H9 (cell line): ENCODE data around the gene NDUFA3. TPM values are rescaled to one million over a fixed set of nuclear protein-coding genes. Genes with fewer than 3 reads are reported as not detected.

Experiments
- DNase-seq: peaks from one replicate; pipeline ENCODE4 v3.0.0-alpha.2; 2017
- H2AFZ ChIP-seq: one replicate; pipeline ENCODE4 v1.6.1; 2013; ENCODE audit warnings: mild to moderate bottlenecking, low read length, control low read depth, moderate library complexity
- H2AK5ac ChIP-seq: 2 replicates; pipeline ENCODE4 v1.6.1; 2013; ENCODE audit warnings: low read length, control low read depth, mixed read lengths; ENCODE audit not compliant: insufficient read length
- H2BK120ac ChIP-seq: one replicate; pipeline ENCODE4 v1.6.1; 2013; ENCODE audit warnings: low read depth, mild to moderate bottlenecking, low read length, control low read depth, inconsistent platforms; ENCODE audit not compliant: poor library complexity, severe bottlenecking
- H2BK12ac ChIP-seq: 2 replicates; pipeline ENCODE4 v1.6.1; 2013; ENCODE audit warnings: low read length, control low read depth, mixed read lengths, low read depth; ENCODE audit not compliant: insufficient read length
- H2BK15ac ChIP-seq: 2 replicates; pipeline ENCODE4 v1.6.1; 2013; ENCODE audit warnings: low read depth, low read length, control low read depth
- H2BK20ac ChIP-seq: one replicate; pipeline ENCODE4 v1.6.1; 2013; ENCODE audit warnings: low read depth, mild to moderate bottlenecking, low read length, control low read depth, inconsistent platforms; ENCODE audit not compliant: poor library complexity, severe bottlenecking
- H2BK5ac ChIP-seq: 2 replicates; pipeline ENCODE4 v1.6.1; 2013; ENCODE audit warnings: low read length, control low read depth, mixed read lengths; ENCODE audit not compliant: insufficient read length
- H3K14ac ChIP-seq: 2 replicates; pipeline ENCODE4 v1.6.1; 2013; ENCODE audit warnings: low read length, control low read depth; ENCODE audit not compliant: insufficient read depth
- H3K18ac ChIP-seq: 2 replicates; pipeline ENCODE4 v1.6.1; 2013; ENCODE audit warnings: low read depth, mild to moderate bottlenecking, mixed read lengths, low read length, control low read depth; ENCODE audit not compliant: insufficient read length
- H3K23ac ChIP-seq: 2 replicates; pipeline ENCODE4 v1.6.1; 2013; ENCODE audit warnings: low read length, control low read depth, mixed read lengths, low read depth; ENCODE audit not compliant: insufficient read length
- H3K23me2 ChIP-seq: 2 replicates; pipeline ENCODE4 v1.6.1; 2013; ENCODE audit warnings: low read depth, mild to moderate bottlenecking, mixed read lengths, low read length, control low read depth; ENCODE audit not compliant: insufficient read length, poor library complexity, severe bottlenecking
- H3K27ac ChIP-seq: 2 replicates; pipeline ENCODE4 v1.5.1; 2013; ENCODE audit warnings: low read length, control low read depth, mixed read lengths, low read depth; ENCODE audit not compliant: insufficient read length
- H3K27me3 ChIP-seq: 2 replicates; pipeline ENCODE4 v1.6.1; 2013; ENCODE audit warnings: low read length, control low read depth, inconsistent platforms; ENCODE audit not compliant: insufficient read depth
- H3K4ac ChIP-seq: 2 replicates; pipeline ENCODE4 v1.6.1; 2013; ENCODE audit warnings: low read depth, mild to moderate bottlenecking, control low read depth, inconsistent platforms, low read length, moderate library complexity
- H3K4me1 ChIP-seq: 2 replicates; pipeline ENCODE4 v1.6.1; 2013; ENCODE audit warnings: low read length, control low read depth, inconsistent platforms; ENCODE audit not compliant: insufficient read depth
- H3K4me2 ChIP-seq: 2 replicates; pipeline ENCODE4 v1.6.1; 2013; ENCODE audit warnings: low read length, control low read depth, mixed read lengths; ENCODE audit not compliant: insufficient read length, insufficient read depth
- H3K56ac ChIP-seq: 2 replicates; pipeline ENCODE4 v1.6.1; 2013; ENCODE audit warnings: low read depth, mild to moderate bottlenecking, mixed read lengths, low read length, control low read depth; ENCODE audit not compliant: insufficient read length
- H3K79me1 ChIP-seq: 2 replicates; pipeline ENCODE4 v1.6.1; 2013; ENCODE audit warnings: low read depth, mild to moderate bottlenecking, moderate library complexity, low read length, control low read depth, inconsistent platforms; ENCODE audit not compliant: insufficient read depth, poor library complexity, severe bottlenecking
- H3K79me2 ChIP-seq: 2 replicates; pipeline ENCODE4 v1.6.1; 2013; ENCODE audit warnings: low read length, control low read depth, inconsistent platforms; ENCODE audit not compliant: insufficient read depth
- H3K9ac ChIP-seq: 2 replicates; pipeline ENCODE4 v1.6.1; 2013; ENCODE audit warnings: low read length, control low read depth, mixed read lengths; ENCODE audit not compliant: insufficient read length; ENCODE audit errors: extremely low read depth
- H3K9me3 ChIP-seq: one replicate; pipeline ENCODE4 v1.6.1; 2013; ENCODE audit warnings: low read depth, low read length, inconsistent platforms; ENCODE audit not compliant: control insufficient read depth
- H3T11ph ChIP-seq: one replicate; pipeline ENCODE4 v1.6.1; 2013; ENCODE audit warnings: mild to moderate bottlenecking, low read length, control low read depth, inconsistent platforms
- H4K20me1 ChIP-seq: one replicate; pipeline ENCODE4 v1.6.1; 2013; ENCODE audit not compliant: control insufficient read depth, insufficient read length, insufficient read depth
- H4K5ac ChIP-seq: 2 replicates; pipeline ENCODE4 v1.6.1; 2013; ENCODE audit warnings: low read depth, mild to moderate bottlenecking, mixed read lengths, low read length, control low read depth; ENCODE audit not compliant: insufficient read length
- H4K8ac ChIP-seq: replicated peaks from 2 replicates; pipeline ENCODE4 v1.6.1; 2013; ENCODE audit warnings: low read length, control low read depth, mixed read lengths, low read depth; ENCODE audit not compliant: insufficient read length
- H4K91ac ChIP-seq: 2 replicates; pipeline ENCODE4 v1.6.1; 2013; ENCODE audit warnings: low read depth, mild to moderate bottlenecking, moderate library complexity, mixed read lengths, low read length, control low read depth; ENCODE audit not compliant: insufficient read length
- H3K27ac Mint-ChIP-seq, 3 experiments: 2 replicates in 2 of 3; 3 replicates in 1 of 3; pipeline ENCODE4 v1.8.0; 2020 to 2021; ENCODE audit warnings: mixed read lengths in 3 of 3, mild to moderate bottlenecking in 1 of 3, moderate library complexity in 1 of 3
- H3K27me3 Mint-ChIP-seq: 2 replicates; pipeline ENCODE4 v1.8.0; 2021; ENCODE audit warnings: low read depth, mild to moderate bottlenecking, moderate library complexity, mixed read lengths
- H3K36me3 Mint-ChIP-seq, 3 experiments: 2 replicates in 2 of 3; 3 replicates in 1 of 3; pipeline ENCODE4 v1.8.0; 2020 to 2021; ENCODE audit warnings: low read depth in 3 of 3, mixed read lengths in 3 of 3; ENCODE audit not compliant: insufficient read depth in 1 of 3
- H3K4me1 Mint-ChIP-seq, 2 experiments: 2 replicates each; pipeline ENCODE4 v1.8.0; 2020; ENCODE audit warnings: mixed read lengths in 2 of 2
- H3K4me3 Mint-ChIP-seq, 2 experiments: 2 replicates in 1 of 2; 3 replicates in 1 of 2; pipeline ENCODE4 v1.8.0; 2020 to 2021; ENCODE audit warnings: mild to moderate bottlenecking in 2 of 2, mixed read lengths in 2 of 2, moderate library complexity in 1 of 2
- H3K9me3 Mint-ChIP-seq, 2 experiments: 2 replicates in 1 of 2; 3 replicates in 1 of 2; pipeline ENCODE4 v1.8.0; 2020; ENCODE audit warnings: mild to moderate bottlenecking in 2 of 2, mixed read lengths in 2 of 2, moderate library complexity in 1 of 2
- WGBS: extraction: QIAGEN DNeasy Blood & Tissue Kit; methylation state at CpG from one replicate; pipeline ENCODE4 v1.1.7; 2013; ENCODE audit warnings: missing lambda C conversion rate, low lambda C conversion rate, mixed read lengths; ENCODE audit not compliant: insufficient read length; ENCODE audit errors: extremely low coverage; 5-methylcytosine and 5-hydroxymethylcytosine counted together
- total RNA-seq: library from RNA; stranded (reverse); gene quantifications from 2 replicates; pipeline ENCODE4 v1.2.1, GENCODE V29; 2021
- TF ChIP-seq, protein P1 (sequence below): fragments of 200-600 bp; sonication (generic); conservative IDR thresholded peaks from 3 replicates; pipeline ENCODE4 v1.8.0; 2021; ENCODE audit warnings: antibody characterized with exemption, mild to moderate bottlenecking

NDUFA3 gene
- total RNA-seq, 1 experiment from 2014 or later = 174 TPM

DNA sequence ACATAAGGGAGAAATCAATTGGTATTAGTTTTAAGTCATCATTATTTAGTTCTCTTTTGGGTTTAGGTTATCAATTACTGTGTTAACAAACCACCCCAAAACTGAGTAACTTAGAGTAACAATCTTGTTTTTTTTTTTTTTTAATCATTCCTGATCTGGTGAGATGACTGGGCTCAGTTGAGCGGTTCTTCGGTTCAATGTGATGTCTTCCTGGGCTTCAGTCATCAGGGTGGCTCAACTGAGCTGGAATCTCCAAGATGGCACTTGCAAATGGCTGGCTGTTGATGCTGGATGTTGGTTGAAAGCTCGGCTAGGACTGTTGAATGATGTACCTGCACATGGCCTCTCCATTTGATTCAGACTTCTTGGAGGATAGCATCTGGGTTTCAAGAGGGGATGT lies 18.2 kb upstream of the NDUFA3 start:
- no peaks in the 10 kb centered on the region for H3K79me2 ChIP-seq
- H2BK20ac ChIP-seq = no peak overlapping the region
- peaks cover 4% of the 10 kb centered on the region in 2 experiments; a peak in 3 of 4 replicates for H3K4me1 Mint-ChIP-seq
- no peaks in the 10 kb centered on the region for H3K4me1 ChIP-seq
- H3K18ac ChIP-seq = no peak overlapping the region
- H3K9me3 Mint-ChIP-seq = peaks cover 22 to 37% of the 10 kb centered on the region in 2 experiments
- H3K79me1 ChIP-seq = no peaks in the 10 kb centered on the region
- TF ChIP-seq, protein P1, sequence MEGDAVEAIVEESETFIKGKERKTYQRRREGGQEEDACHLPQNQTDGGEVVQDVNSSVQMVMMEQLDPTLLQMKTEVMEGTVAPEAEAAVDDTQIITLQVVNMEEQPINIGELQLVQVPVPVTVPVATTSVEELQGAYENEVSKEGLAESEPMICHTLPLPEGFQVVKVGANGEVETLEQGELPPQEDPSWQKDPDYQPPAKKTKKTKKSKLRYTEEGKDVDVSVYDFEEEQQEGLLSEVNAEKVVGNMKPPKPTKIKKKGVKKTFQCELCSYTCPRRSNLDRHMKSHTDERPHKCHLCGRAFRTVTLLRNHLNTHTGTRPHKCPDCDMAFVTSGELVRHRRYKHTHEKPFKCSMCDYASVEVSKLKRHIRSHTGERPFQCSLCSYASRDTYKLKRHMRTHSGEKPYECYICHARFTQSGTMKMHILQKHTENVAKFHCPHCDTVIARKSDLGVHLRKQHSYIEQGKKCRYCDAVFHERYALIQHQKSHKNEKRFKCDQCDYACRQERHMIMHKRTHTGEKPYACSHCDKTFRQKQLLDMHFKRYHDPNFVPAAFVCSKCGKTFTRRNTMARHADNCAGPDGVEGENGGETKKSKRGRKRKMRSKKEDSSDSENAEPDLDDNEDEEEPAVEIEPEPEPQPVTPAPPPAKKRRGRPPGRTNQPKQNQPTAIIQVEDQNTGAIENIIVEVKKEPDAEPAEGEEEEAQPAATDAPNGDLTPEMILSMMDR = no peak
- no peak overlapping the region for H3K4me3 Mint-ChIP-seq
- no peak overlapping the region for H3K14ac ChIP-seq
- no peak overlapping the region for H2BK12ac ChIP-seq
- H3K27ac Mint-ChIP-seq = no peak overlapping the region
- H2BK15ac ChIP-seq = no peak overlapping the region
- no CpG with 5 or more reads among the region's 3 CpGs for WGBS
- H3K23me2 ChIP-seq = no peaks in the 10 kb centered on the region
- no peak overlapping the region for H2BK5ac ChIP-seq
- H3K27me3 ChIP-seq = no peaks in the 10 kb centered on the region
- H3K4ac ChIP-seq = no peak overlapping the region
- no peak overlapping the region for H3K4me2 ChIP-seq
- no peak overlapping the region for H2BK120ac ChIP-seq
- no peak overlapping the region for H3K9ac ChIP-seq
- no peak overlapping the region for H4K5ac ChIP-seq
- H2AFZ ChIP-seq = no peak overlapping the region
- no peak overlapping the region for H3K56ac ChIP-seq
- H3K9me3 ChIP-seq = peaks cover 6% of the 10 kb centered on the region
- no peak overlapping the region for H2AK5ac ChIP-seq
- H4K8ac ChIP-seq = no peak overlapping the region
- H4K91ac ChIP-seq = no peak overlapping the region
- H3K36me3 Mint-ChIP-seq = peaks cover 6 to 9% (median 6%) of the 10 kb centered on the region in 3 experiments
- no peak overlapping the region for H3K27ac ChIP-seq
- DNase-seq = no peak
- peaks cover 3% of the 10 kb centered on the region; the same call in 1 of the 2 replicates for H3K27me3 Mint-ChIP-seq
- no peak overlapping the region for H3T11ph ChIP-seq
- no peaks in the 10 kb centered on the region for H4K20me1 ChIP-seq
- no peak overlapping the region for H3K23ac ChIP-seq
